HG03469 (cell line): ENCODE results near the gene KDM4B.

Experiments
- ATAC-seq: cut with Tn5 transposase; IDR thresholded peaks from one replicate; pipeline ENCODE4 v1.9.1; 2021; ENCODE audit warnings: mild to moderate bottlenecking, moderate library complexity, moderate number of reproducible peaks; ENCODE audit not compliant: unreplicated experiment

KDM4B gene

GRCh38 chr19:5066768-5067167 is 97.9 kb downstream of the KDM4B start:
- ATAC-seq, result no peak

- no peak for ATAC-seq
Observed at GRCh38 chr19:5067678-5068077, 98.8 kb downstream of the KDM4B start.

- ATAC-seq, result no peak
Observed at GRCh38 chr19:5068233-5069072, 99.5 kb downstream of the KDM4B start.

GRCh38 chr19:5070331-5070730 is 101.4 kb downstream of the KDM4B start:
- no peak for ATAC-seq

GRCh38 chr19:5070930-5071329 is 102.0 kb downstream of the KDM4B start:
- ATAC-seq, result no peak

GRCh38 chr19:5071579-5071978 is 102.7 kb downstream of the KDM4B start:
- ATAC-seq, result no peak

GRCh38 chr19:5072115-5072514 is 103.2 kb downstream of the KDM4B start:
- ATAC-seq, result no peak

GRCh38 chr19:5073153-5073844 is 104.4 kb downstream of the KDM4B start:
- ATAC-seq, result no peak

GRCh38 chr19:5074407-5074806 is 105.5 kb downstream of the KDM4B start:
- ATAC-seq, result no peak

GRCh38 chr19:5074830-5075394 is 106.0 kb downstream of the KDM4B start:
- no peak for ATAC-seq

- ATAC-seq, result no peak
Observed at GRCh38 chr19:5075597-5075996, 106.7 kb downstream of the KDM4B start.

GRCh38 chr19:5076440-5077208 is 107.7 kb downstream of the KDM4B start:
- ATAC-seq, result no peak

GRCh38 chr19:5077209-5077515 is 108.2 kb downstream of the KDM4B start:
- no peak for ATAC-seq

GRCh38 chr19:5078182-5078581 is 109.3 kb downstream of the KDM4B start:
- ATAC-seq, result no peak

- no peak for ATAC-seq
Observed at GRCh38 chr19:5078666-5079065, 109.8 kb downstream of the KDM4B start.

GRCh38 chr19:5079071-5079774 is 110.3 kb downstream of the KDM4B start:
- no peak for ATAC-seq

GRCh38 chr19:5080030-5080654 is 111.2 kb downstream of the KDM4B start:
- ATAC-seq, result no peak

GRCh38 chr19:5080809-5081208 is 111.9 kb downstream of the KDM4B start:
- no peak for ATAC-seq

- ATAC-seq, result no peak
Observed at GRCh38 chr19:5081443-5082161, 112.7 kb downstream of the KDM4B start.

- ATAC-seq, result no peak
Observed at GRCh38 chr19:5083547-5083965, 114.6 kb downstream of the KDM4B start.
